ENCODE measurements around the gene MEX3D. TPM values are rescaled to one million over a fixed set of nuclear protein-coding genes. Genes with fewer than 3 reads are reported as not detected.

MEX3D gene
- total RNA-seq, 1 donor from 2014 or later = 6.4 TPM

- Histone ChIP-seq H3K9me3 (replicated peaks) (no peaks in the 10 kb centered on the region), H3K36me3 (peaks cover 46% of the 10 kb centered on the region), H3K4me3 (no peak overlapping the region), H3K27ac (replicated peaks) (no peak overlapping the region), H3K4me1 (peaks cover 4% of the 10 kb centered on the region), H3K27me3 (ENCODE audit: low read depth) (no peaks in the 10 kb centered on the region)
- DNase-seq = no peak
- TF ChIP-seq CTCF (IDR thresholded peaks at IDR 0.05; ENCODE audit: borderline replicate concordance) = no peak
- intact Hi-C loops (cut with micrococcal nuclease) = no loop called here
These were observed 17.1 kb upstream of the MEX3D start for GRCh38 chr19:1585243-1585580.

GRCh38 chr19:1584500-1585242 lies 16.5 kb upstream of the MEX3D start:
- no peaks in the 10 kb centered on the region for H3K27me3 ChIP-seq (ENCODE audit: low read depth)
- H3K36me3 ChIP-seq = peaks cover 52% of the 10 kb centered on the region
- DNase-seq = no peak
- H3K4me1 ChIP-seq = no peaks in the 10 kb centered on the region
- H3K4me3 ChIP-seq = no peak overlapping the region
- no peak overlapping the region for H3K27ac ChIP-seq (replicated peaks)
- no peak for TF ChIP-seq CTCF (IDR thresholded peaks at IDR 0.05; ENCODE audit: borderline replicate concordance)
- no peaks in the 10 kb centered on the region for H3K9me3 ChIP-seq (replicated peaks)
- intact Hi-C loops (cut with micrococcal nuclease) = no loop called here

- H3K27me3 ChIP-seq (ENCODE audit: low read depth) = no peaks in the 10 kb centered on the region
- H3K36me3 ChIP-seq = peaks cover 75% of the 10 kb centered on the region
- H3K27ac ChIP-seq (replicated peaks) = no peak overlapping the region
- no peaks in the 10 kb centered on the region for H3K9me3 ChIP-seq (replicated peaks)
- no peak for TF ChIP-seq CTCF (IDR thresholded peaks at IDR 0.05; ENCODE audit: borderline replicate concordance)
- H3K4me3 ChIP-seq = no peak overlapping the region
- DNase-seq = no peak
- intact Hi-C loops (cut with micrococcal nuclease) = no loop called here
- peaks cover 9% of the 10 kb centered on the region for H3K4me1 ChIP-seq
These were observed 14.1 kb upstream of the MEX3D start for GRCh38 chr19:1582201-1582600.

GRCh38 chr19:1580957-1581356 lies 12.8 kb upstream of the MEX3D start:
- DNase-seq = no peak
- H3K27ac ChIP-seq (replicated peaks) = no peak overlapping the region
- TF ChIP-seq CTCF (IDR thresholded peaks at IDR 0.05; ENCODE audit: borderline replicate concordance) = no peak
- H3K36me3 ChIP-seq = peaks cover 81% of the 10 kb centered on the region
- H3K4me1 ChIP-seq = peaks cover 14% of the 10 kb centered on the region
- no peak overlapping the region for H3K4me3 ChIP-seq
- no peaks in the 10 kb centered on the region for H3K27me3 ChIP-seq (ENCODE audit: low read depth)
- no peaks in the 10 kb centered on the region for H3K9me3 ChIP-seq (replicated peaks)
- intact Hi-C loops (cut with micrococcal nuclease) = no loop called here

- TF ChIP-seq CTCF (IDR thresholded peaks at IDR 0.05; ENCODE audit: borderline replicate concordance) = no peak
- no peak for DNase-seq
- no peak overlapping the region for H3K27ac ChIP-seq (replicated peaks)
- no peaks in the 10 kb centered on the region for H3K9me3 ChIP-seq (replicated peaks)
- intact Hi-C loops (cut with micrococcal nuclease) = no loop called here
- H3K4me1 ChIP-seq = peaks cover 14% of the 10 kb centered on the region
- no peaks in the 10 kb centered on the region for H3K27me3 ChIP-seq (ENCODE audit: low read depth)
- peaks cover 81% of the 10 kb centered on the region for H3K36me3 ChIP-seq
- no peak overlapping the region for H3K4me3 ChIP-seq
These were observed 12.3 kb upstream of the MEX3D start for GRCh38 chr19:1580382-1580781.
